Rectal smooth muscle tissue (tissue), 1 donor: Measurements from ENCODE around the gene ZKSCAN7.
"Not testable (repeated sequence)": the region's sequence is repeated elsewhere in the genome, so short reads cannot be mapped to it uniquely, and the experiment has no call there.

Source experiments
- H3K27ac ChIP-seq: one replicate; pipeline ENCODE4 v1.7.0; 2013; ENCODE audit warnings: low read depth, low read length, inconsistent platforms
- H3K27me3 ChIP-seq: one replicate; pipeline ENCODE4 v1.7.0; 2013; ENCODE audit warnings: low read length; ENCODE audit not compliant: control insufficient read depth, insufficient read depth
- H3K36me3 ChIP-seq: one replicate; pipeline ENCODE4 v1.7.0; 2013; ENCODE audit warnings: low read length; ENCODE audit not compliant: control insufficient read depth, insufficient read depth
- H3K4me1 ChIP-seq: one replicate; pipeline ENCODE4 v1.7.0; 2013; ENCODE audit warnings: low read length; ENCODE audit not compliant: control insufficient read depth, insufficient read depth
- H3K4me3 ChIP-seq: one replicate; pipeline ENCODE4 v1.7.0; 2013; ENCODE audit warnings: low read length
- H3K9ac ChIP-seq: one replicate; pipeline ENCODE4 v1.7.0; 2013; ENCODE audit warnings: low read length

ZKSCAN7 gene

DNA sequence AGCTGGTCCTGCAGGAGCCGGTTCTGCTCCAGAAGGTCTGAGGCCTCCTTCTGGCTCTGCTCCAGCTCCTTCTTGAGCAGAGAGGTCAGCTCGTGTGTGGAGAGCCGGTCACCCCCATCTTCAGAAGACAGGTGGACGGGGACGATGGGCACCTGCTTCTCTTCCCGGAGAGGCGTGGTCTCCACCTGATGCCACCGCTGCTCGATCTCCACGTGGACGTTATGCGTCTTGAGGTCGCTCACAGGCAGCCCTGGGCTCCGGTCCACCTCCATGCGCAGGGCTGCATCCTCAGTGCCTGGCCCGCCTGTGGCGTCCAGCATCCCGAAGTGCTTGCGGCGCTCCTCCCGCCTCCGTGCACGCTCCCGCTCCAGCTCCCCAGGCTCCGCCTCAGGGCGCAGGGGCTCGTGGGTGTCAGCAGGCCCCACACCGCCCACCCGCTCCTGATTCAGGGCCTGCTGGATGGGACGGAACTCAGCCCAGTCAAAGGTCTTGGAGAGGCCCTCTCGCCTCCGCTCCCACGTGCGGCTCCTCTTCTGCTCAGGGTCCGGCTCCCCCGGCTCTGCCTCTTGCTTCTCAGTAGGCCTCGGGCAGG is 24.0 kb downstream of the ZKSCAN7 start:
- not testable (repeated sequence) for H3K4me3 ChIP-seq, H3K9ac ChIP-seq, H3K4me1 ChIP-seq, H3K36me3 ChIP-seq, H3K27me3 ChIP-seq, H3K27ac ChIP-seq

DNA sequence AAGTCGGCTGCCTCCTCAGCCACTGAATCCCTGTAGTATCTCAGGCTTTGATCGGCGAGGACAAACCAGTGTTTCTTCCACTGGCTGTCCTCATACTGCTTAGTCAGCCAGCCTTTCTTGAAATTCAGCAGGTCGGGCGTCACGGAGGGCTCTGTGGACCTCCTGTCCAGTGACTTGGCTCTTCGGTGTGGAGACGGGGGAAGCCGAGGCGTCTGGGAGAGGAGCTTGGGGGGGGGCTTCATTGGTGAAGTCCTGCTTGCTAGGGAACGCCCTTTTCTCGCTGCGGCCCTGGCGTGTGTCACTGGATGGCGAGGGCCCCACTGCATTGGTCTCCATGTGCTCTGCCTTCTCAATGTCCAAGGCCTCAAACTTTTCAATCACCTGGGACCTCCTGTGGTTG is 24.8 kb downstream of the ZKSCAN7 start:
- not testable (repeated sequence) for H3K27me3 ChIP-seq, H3K36me3 ChIP-seq, H3K4me3 ChIP-seq, H3K27ac ChIP-seq, H3K4me1 ChIP-seq, H3K9ac ChIP-seq

DNA sequence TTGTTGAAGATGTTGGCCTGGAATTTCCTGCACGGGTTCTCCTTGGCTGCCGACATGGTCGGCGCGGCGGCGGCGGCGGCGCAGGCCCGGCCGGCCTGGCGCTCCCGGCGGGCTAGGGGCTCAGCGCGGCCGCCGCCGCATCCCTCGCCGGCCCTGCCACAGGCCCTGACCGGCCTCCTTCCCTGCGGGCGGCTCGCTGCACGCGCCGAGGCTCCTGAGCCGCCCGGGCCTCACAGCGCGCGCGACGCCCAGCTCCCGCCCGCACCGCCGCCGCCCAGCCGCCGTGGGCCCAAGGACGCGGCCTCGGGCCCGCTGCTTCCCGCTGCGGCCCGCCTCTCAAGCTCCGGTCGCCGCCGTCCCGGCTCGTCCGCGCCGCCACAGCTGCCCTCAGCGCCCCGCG is 26.0 kb downstream of the ZKSCAN7 start:
- H3K4me1 ChIP-seq, H3K27ac ChIP-seq, H3K9ac ChIP-seq, H3K36me3 ChIP-seq, H3K27me3 ChIP-seq, H3K4me3 ChIP-seq: not testable (repeated sequence)

DNA sequence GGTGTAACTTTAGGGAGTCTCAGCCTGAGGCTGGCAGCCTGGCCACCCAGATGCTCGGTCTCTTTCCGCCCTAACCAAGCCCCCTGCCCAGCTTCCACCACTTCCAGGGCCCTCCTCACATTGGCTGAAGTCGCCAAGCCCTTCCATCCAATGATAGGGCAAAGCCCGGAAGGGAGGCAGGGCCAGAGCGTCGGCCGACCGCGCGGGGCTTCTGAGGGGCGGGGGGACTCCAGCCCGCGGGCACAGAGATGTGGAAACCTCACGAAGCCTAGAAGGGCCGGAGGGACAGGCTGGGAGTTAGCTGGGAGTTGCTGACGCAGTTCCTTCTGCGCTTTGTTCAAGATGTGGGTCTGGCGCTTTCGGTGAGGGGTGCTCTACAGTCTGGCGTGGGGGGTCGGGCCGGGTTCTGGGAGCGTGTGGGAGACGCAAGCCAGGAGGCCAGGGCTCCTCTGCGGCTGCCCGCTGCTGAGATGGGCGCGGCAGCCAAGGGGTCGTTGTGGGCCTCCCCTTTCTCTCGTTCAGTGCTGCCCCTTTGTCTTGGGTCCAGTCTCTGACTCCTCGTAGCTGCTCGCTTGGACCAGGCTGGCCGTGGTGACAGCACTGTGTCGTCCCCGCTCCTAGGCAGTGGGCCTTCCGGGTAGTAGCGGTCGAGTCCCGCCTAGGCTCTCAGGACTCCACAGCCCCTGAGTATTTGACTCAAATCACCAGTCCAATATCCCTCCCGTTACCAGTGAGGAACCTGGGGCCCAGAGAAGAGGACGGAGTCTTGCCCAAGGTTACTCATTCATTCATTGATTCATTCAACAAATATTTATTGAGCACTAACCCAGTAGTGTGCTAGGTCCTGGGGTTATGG is 29.9 kb downstream of the ZKSCAN7 start, which contains the start of gene ZNF660:
TSS of gene ZNF660 (plus strand) at position 319 of the 856 bp plus-strand sequence. CDS start 9,230 bp downstream, outside the sequence.
- peak within 1 kb of the TSS; percentile 79 for H3K4me3 ChIP-seq
- H3K4me1 ChIP-seq, result no peaks in the 10 kb centered on the region
- H3K9ac ChIP-seq, result peak within 1 kb of the TSS; percentile 49
- peak within 1 kb of the TSS; percentile 68 for H3K27ac ChIP-seq
- H3K27me3 ChIP-seq, result no peaks in the 10 kb centered on the region
- no peaks in the 10 kb centered on the region for H3K36me3 ChIP-seq

DNA sequence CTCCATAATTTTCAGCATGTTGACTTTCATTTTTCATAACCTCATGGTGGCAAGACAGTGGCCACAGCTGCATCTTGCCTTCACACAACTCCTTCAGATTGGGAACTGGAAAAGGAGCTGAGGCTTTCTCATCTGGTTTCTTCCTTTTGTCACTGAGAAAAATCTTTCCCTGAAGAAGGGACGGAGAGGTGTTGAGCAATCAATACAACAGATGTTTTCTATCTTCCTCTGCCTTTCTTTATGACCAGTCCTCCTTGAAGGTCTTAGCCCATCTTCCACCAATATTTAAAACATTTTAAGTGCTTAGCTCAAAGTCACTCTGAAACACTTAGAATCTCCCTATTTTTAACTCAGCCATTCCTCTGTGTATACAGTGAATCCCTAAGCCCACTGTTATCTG is 41.6 kb downstream of the ZKSCAN7 start:
- H3K27ac ChIP-seq, result no peak overlapping the region
- no peaks in the 10 kb centered on the region for H3K27me3 ChIP-seq
- H3K4me3 ChIP-seq, result no peak overlapping the region
- no peaks in the 10 kb centered on the region for H3K4me1 ChIP-seq
- peaks cover 15% of the 10 kb centered on the region for H3K36me3 ChIP-seq
- H3K9ac ChIP-seq, result no peak overlapping the region

DNA sequence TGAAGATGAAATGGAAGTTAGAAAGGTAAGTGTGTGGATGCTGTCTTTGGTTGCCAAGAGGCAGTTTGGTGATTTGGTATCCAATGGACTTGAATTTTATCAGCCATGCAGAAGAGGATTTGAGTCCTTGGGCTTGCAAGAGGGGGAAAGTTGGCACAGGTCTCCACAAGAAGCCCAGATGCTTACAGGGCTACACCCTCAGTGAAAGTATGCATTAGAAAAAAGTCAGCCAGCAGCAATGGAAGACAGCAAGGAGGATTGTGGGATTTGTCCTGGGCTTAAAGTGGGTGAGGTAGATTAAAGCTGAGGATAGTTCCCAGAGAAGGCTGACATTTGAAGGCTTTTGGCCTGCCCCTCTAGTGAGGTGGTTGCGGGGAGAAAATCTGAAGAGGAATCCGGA is 46.8 kb downstream of the ZKSCAN7 start:
- no peak overlapping the region for H3K4me3 ChIP-seq
- H3K9ac ChIP-seq, result no peak overlapping the region

DNA sequence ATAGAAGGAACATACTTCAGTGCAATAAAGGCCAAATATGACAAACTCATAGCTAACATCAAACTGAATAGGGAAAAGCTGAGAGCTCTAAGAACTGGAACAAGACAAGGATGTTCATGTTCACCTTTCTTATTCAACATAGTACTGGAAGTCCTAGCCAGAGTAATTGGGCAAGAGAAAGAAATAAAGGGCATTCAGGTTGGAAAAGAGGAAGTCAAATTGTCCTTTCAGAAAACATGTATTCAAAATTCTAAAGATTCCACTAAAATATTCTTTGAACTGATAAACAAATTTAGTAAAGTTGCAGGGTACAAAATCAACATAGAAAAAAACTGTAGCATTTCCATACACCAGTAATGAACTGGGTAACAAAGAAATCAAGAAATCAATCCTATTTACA is 57.7 kb downstream of the ZKSCAN7 start:
- H3K36me3 ChIP-seq, result no peaks in the 10 kb centered on the region
- H3K4me1 ChIP-seq, result no peaks in the 10 kb centered on the region
- H3K9ac ChIP-seq, result no peak overlapping the region
- no peaks in the 10 kb centered on the region for H3K27me3 ChIP-seq
- H3K27ac ChIP-seq, result no peak overlapping the region
- no peak overlapping the region for H3K4me3 ChIP-seq

More for the DNA sequence above, 46.8 kb downstream of the ZKSCAN7 start:
- Histone ChIP-seq H3K4me1 (no peaks in the 10 kb centered on the region), H3K27ac (no peak overlapping the region), H3K27me3 (no peaks in the 10 kb centered on the region), H3K36me3 (peaks cover 7% of the 10 kb centered on the region)
